CD1c-positive myeloid dendritic cell (primary cell): ENCODE results near the gene IFIH1.

ENCODE experiments used
- DNase-seq: peaks from one replicate; pipeline ENCODE4 v3.0.0-alpha.2; 2016; ENCODE audit errors: extremely low spot score

The IFIH1 gene

DNA sequence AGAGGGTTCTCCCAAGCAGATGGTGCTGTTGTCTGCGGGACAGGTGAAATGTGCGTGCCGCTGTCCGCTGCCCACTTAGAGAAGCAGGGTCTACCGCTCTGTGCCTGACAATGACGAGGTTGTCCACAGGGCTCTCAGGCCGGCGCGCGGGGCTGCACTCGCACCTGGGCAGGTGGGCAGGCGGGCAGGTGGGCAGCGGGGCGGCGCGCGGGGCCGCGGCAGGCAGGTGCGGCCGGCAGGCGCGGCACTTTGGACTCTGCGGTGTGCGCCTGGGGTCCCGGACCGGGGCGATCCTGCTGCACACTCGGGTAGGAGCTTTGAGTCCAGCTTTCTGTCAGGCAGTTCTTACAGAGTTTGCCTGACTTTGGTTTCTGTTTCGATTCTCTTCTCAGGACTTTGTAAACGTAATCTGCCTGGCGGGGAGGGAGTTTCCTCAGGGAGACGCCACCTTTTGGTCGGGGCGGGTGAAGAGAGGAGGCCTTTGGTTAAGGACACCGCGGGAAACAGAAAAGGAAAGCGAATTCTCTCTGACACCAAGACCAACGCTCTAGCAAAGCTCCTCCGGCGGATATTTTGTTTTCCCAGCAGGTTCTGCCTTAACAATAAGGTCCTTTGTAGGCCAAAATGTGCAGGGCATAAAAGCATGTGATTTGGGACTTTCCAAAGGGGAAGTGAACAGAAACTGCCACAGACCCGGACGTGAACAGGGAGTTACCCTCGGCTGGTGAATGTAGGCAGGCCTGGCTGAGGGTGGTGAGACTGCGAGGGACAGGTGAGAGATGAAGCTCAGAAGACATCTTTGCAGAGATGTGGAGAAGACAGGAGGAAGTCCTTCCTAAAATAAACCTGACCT lies at the start of gene IFIH1:
Gene IFIH1, minus strand, starts transcription at position 357 of the 853 bp plus-strand sequence. CDS start 377 bp downstream, outside the sequence.
- peak; percentile 93 for DNase-seq

- DNase-seq = no peak
Measured at GRCh38 chr2:162365392-162365791, 46.9 kb upstream of the IFIH1 start.

GRCh38 chr2:162344617-162344950 lies 26.1 kb upstream of the IFIH1 start:
- peak; percentile 88 for DNase-seq

- peak; percentile 97 for DNase-seq
Measured at GRCh38 chr2:162343824-162344616, 25.5 kb upstream of the IFIH1 start, which contains the start of gene GCA. TSS of gene GCA (plus strand) at chr2:162344132. CDS start at chr2:162344249, 117 bp downstream.

GRCh38 chr2:162343492-162343823 lies 25.0 kb upstream of the IFIH1 start:
- no peak for DNase-seq

DNA sequence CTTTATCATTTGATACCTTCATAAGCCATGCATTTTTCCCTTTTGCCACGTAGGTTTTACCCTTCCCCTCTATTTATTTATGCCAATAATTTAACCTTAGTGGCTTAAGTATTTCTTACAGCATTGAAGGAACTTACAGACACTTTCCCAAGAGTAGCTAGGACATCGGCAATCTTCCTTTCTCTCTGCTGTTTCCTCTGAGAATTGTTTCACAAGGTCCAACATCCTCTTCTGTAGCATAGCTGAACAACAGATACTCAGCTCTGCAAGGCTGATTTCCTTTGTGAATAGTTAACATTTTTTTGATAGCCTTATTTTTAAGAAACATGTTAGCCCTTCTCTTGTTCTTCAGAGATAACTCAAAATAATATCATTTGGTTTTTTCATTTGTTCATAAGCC lies 24.4 kb upstream of the IFIH1 start:
- peak; percentile 51 for DNase-seq

DNA sequence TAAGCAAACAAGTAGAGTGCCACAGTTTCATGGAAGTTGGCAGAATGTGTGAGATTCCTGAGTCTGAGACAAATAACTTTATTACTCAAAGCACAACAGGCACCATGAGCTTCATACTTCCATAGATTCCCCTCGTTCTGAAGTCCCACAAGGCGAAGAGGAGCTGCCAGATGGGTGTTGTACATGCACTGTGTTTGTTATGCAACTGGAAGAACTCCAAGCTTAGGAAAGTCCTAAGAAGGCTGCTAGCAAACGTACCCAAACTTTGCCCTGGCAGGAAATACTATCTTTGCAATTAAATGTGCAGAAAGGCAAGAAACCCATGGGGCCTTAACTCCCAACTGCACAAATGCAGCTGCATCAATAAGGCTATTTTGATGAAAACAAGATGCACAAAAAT lies 23.8 kb upstream of the IFIH1 start:
- DNase-seq = no peak

DNA sequence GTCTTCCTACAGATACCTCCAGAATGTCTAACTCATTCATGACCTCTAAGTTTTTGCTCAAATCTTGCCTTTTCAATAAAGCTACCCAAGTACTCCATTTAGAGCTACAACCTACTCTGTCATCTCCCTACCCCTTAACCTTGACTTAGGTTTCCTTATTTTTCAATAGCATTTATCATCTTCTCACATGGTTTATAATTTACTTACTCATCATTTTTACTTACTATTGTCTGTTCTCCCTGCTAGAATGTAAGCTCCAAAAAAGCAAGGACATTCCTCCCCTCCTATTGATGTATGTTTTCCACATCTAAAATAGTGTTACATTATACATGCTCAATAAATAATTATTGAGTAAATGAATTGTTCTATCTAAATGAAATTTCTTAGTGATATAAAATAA lies 22.3 kb upstream of the IFIH1 start:
- DNase-seq = no peak

DNA sequence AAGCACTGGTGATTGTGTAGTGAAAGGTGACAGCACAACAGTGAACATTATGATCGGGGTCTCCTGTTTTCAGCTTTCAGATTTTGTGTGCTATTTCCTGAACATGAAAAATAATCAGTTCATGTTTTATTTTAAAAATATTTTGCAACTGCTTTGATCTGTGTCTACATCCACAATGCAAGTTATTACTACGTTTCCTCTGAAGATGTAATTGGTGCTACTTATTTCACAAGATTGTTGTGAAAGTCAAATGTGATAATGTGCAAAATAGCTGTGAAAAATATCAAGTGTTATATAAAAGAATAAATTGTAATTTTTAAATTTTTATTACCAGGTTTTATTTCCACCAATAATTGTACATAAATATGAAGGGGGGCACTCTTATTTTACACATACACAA lies 19.4 kb upstream of the IFIH1 start:
- no peak for DNase-seq

DNA sequence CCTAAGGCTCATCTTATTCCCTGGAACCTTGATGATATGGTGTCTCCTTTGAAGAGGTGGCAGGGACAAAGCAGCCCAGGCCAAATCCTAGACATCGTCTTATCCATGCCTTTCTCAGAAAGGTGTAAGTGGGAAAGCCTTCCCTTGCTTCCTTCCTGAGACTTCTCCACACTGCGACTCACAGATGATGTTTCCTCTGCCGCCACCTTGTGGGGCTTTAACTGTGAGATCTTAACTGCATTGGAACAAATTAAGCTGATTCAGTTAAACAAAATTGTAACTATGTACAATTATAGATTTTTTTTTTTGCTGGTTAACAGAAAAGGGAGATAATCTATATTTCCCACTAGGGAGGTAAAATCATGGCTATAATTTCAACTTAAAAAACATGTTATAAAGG lies 15.5 kb upstream of the IFIH1 start:
- DNase-seq = peak; percentile 37

DNA sequence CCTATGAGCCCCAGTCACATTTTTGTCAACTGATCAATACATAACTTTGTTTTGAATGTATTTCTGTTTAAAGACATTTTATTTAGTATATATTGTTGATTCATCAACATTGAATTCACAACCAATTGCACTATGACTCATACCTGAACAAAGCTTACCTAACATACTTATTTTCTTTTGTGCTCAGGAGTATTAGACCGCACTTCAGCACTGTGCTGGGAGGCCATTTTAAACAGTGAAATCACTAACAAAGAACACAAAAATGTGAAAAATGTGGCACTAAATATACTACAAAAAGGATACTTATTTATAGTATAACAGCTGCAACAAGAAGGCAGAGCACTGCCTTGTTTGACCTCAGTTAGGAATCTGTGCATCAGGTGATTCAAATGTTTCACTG lies 12.4 kb upstream of the IFIH1 start:
- no peak for DNase-seq

- no peak for DNase-seq
Measured at GRCh38 chr2:162328424-162329157, 10.1 kb upstream of the IFIH1 start.

- DNase-seq = no peak
Measured at GRCh38 chr2:162327806-162328205, 9.3 kb upstream of the IFIH1 start.

- DNase-seq = peak; percentile 44
Measured at GRCh38 chr2:162327134-162327769, 8.8 kb upstream of the IFIH1 start.

DNA sequence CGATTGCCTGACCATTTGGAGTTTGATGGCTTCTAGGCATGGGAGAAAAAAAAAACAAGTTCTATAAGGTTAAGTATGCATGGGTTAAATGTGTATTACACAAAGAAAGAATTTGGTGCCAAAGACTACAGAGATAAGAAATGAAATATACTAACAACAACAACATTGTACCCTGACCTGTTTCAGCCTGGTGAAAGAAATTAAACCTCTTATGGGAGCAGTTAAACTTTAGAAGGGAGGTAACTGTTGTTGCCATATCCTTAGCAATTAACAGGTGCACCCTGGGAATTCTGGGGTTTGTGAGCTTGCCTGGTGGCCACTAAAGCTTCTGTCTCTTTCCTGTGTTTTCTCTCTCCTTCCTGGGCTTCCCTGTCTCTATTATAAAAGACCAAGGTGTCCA lies 6.5 kb upstream of the IFIH1 start:
- no peak for DNase-seq

DNA sequence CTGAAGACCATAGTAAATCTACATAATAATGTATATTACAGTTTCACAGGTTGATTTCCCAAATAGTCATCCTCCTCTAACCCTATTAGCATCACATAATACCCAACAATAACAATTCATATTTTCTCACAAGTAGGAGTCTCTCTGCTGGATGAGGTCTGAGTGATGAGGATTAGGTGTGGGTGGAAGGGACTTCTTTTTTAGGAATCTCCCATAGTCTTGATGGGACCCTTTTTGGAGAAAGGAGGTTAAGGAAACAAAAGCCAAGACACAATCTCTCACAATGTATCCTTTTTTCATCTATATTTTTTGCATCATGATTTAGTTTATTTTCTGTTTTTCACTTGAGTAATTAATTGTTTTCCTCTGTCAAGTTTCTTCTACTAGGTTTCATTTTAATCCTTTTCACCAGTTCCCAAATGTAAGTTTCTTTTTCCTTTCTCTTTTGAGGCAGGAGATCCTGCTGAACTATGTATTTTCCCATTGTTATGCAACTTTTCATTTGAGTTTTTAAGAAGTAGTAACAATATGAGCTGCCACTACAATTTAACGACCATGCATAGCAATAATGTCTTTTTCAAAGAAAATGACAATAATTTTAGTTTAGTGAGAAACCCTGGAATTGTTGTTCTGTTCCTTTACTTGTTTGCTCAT lies 2.5 kb upstream of the IFIH1 start:
- DNase-seq = no peak

DNA sequence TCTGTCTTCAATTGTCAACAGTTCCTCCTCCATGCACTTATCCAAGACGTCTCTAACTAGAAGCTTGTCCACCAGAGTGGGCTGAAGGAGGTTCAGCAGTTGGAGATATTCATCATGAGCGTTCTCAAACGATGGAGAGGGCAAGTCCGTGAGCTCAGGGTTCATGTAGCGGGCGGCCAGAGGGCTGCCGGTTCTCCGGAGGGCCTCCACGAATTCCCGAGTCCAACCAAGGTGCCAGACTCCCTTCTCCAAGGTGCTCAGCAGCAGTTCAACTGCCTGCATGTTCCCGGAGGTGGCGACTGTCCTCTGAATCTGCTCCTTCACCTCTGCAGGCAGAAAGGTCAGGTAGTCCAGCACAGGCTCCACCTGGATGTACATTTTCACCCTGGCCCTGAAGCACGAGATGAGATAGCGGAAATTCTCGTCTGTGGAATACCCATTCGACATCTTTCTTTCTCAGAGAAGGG lies 590 bp downstream of the IFIH1 start:
- DNase-seq = peak; percentile 32

- DNase-seq = no peak
Measured at GRCh38 chr2:162317058-162317742, 1.3 kb downstream of the IFIH1 start.

DNA sequence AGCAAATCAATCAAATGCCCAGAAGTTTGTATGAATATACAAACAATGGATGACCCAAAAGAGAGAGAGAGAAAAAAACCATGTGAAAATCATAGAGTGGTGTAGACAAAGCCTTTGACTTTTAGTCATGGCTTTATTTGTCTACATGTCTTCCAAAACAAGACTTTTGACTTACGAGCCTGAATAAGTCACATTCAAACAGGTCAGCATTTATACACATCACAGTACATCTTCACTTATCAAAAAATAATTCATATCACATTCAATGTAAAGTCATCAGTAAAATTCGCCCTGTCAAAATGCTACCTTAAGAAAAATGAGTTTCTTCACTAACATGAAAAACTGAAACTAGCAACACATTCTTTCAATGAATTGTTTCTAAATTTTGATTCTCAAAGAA lies 1.9 kb downstream of the IFIH1 start:
- no peak for DNase-seq

DNA sequence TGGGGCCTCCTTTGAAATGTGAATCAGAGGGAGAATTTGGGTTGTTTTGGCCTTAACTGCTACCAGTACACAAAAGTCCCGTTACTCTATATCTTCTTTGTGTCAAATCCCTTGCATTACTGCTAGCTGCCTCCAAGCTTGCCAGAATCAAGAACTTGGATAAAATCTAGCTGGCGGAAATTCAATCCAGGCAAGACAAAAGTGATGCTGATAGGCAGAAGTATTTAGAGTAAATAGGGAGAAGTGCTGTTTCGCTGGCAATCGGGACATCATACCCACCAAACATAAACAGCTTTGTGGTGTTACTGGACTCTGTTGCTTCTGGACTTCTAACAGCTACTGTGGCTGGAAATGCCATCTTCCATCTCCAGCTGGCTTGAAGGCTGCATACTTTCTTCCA lies 2.5 kb downstream of the IFIH1 start:
- DNase-seq = no peak

DNA sequence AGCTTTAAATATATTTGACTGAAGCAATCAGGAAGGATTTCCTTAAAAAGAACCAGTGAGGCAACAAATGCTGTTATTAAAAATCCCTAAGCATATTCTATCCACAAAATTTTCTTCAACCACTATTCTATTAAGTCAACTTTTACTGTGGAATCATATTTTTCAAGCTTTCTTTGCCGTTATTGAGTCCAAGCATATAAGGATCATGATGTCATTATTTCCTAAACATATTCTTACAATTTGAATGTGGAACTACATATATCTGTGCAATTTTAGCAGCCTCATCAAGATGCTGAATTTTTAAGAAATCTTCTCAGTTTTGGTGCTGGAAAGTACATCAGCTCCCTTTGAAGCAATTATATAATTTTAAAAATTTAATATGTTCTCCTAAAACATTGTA lies 5.6 kb downstream of the IFIH1 start:
- no peak for DNase-seq
